NCI-H446 (cell line): ENCODE data around the gene RBM39.
"Not testable (repeated sequence)": the region's sequence is repeated elsewhere in the genome, so short reads cannot be mapped to it uniquely, and the experiment has no call there.

Source experiments
- DNase-seq, 2 experiments: peaks; one replicate each; lab custom pipeline; 2025; lab: John Stamatoyannopoulos, UW

The RBM39 gene

DNA sequence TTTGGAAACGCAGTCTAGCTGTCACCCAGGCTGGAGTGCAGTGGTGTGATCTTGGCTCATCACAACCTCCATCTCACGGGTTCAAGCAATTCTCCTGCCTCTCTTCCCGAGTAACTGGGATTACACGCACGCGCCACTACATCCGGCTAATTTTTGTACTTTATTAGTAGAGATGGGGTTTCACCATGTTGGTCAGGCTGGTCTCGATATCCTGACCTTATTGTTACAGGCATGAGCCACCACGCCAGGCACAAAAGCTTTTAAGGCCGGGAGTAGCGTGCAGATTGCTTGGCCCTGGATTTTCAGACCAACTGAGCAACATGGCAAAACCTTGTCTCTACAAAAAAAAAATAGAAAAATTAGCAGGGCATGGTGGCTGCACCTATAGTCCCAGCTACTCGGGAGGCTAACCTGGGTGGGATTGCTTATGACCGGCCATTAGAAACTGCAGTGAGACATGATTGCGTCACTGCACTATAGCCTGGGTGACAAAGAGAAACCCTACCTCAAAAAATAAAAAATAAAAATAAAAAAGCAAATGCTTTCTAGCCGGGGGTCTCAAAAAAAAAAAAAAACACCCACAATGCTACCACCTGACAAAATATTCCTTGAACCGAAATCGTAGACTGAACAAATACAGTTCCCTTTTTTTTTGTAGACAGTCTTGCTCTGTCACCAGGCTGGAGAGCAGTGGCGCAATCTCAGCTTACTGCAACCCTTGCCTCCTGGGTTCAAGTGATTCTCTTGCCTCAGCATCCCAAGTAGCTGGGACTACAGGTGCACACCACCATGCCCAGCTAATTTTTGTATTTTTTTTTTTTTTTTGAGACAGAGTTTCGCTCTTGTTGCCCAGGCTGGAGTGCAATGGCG is 15.0 kb downstream of the RBM39 start:
- no peak for DNase-seq

DNA sequence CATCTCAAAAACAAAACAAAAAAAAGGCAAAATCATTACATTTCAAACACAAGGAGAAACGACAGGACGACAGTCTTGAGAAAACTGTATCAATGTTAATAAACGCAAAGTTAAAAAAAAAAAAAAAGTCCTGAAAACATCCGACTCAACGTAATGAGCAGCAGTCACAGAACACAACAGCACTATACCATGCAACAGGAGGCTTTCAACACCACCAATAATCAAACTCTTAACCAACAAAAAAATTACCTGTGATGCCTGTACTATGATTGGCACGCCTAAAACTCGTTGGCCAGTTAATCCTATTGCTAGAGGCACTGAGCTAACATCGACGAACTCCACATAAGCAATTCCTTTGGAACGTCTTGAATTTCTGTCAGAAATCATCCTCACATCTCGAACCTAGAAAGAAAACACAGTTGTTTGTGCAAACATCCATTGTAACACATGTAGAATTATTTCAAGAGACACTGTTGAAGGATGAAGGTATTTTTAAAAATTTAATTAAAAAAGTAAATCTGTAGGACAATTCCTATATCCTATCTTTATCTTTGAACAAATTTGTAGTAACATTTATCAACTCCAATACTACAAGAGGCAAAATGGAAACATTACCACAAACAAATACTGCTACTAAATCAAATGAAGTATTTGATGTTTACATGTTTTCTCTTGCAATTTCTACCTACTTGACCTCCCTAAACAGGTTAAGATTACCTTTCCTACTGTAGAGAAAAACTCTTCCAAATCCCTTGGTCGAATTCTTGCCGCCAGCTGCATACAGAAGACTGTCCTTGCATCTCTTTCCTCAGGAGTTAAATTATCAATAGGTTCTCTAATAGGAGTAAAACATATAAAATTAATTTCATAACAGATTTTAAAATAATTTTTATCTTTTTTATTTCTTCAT is 17.5 kb downstream of the RBM39 start:
- no peak for DNase-seq

- not testable (repeated sequence) for DNase-seq
Measured at GRCh38 chr20:35723652-35724320, 18.3 kb downstream of the RBM39 start.

DNA sequence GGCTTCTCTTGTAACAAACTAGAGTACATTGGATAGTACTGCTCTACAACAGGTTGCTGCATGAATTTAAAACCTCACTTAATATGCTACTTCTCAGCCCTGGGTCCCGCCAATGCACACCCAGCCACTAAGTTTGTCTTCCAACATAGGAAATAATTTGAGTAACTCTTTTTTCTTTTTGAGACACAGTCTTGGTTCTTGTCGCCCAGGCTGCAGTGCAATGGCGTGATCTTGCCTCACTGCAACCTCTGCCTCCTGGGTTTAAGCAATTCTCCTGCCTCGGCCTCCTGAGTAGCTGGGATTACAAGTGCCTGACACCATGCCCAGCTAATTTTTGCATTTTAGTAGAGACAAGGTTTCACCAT is 18.8 kb downstream of the RBM39 start:
- DNase-seq = not testable (repeated sequence)

GRCh38 chr20:35721621-35722020 is 20.4 kb downstream of the RBM39 start:
- DNase-seq = no peak

DNA sequence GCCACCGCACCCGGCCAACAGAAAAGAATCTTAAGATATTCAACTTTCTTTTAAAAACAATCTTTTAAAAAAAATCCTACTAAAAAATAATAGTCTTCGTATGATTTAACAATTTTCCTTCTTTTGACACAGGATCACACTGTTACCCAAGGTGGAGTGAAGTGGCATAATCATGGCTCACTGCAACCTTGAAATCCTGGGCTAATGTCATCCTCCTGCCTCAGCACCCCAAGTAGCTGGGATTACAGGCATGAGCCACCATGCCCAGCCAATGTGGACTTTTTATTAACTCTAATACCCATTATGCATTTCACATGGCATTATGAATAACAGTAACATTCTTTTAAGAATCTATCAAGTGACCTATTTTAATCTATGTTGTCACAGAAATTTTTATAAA is 20.8 kb downstream of the RBM39 start:
- DNase-seq = no peak

DNA sequence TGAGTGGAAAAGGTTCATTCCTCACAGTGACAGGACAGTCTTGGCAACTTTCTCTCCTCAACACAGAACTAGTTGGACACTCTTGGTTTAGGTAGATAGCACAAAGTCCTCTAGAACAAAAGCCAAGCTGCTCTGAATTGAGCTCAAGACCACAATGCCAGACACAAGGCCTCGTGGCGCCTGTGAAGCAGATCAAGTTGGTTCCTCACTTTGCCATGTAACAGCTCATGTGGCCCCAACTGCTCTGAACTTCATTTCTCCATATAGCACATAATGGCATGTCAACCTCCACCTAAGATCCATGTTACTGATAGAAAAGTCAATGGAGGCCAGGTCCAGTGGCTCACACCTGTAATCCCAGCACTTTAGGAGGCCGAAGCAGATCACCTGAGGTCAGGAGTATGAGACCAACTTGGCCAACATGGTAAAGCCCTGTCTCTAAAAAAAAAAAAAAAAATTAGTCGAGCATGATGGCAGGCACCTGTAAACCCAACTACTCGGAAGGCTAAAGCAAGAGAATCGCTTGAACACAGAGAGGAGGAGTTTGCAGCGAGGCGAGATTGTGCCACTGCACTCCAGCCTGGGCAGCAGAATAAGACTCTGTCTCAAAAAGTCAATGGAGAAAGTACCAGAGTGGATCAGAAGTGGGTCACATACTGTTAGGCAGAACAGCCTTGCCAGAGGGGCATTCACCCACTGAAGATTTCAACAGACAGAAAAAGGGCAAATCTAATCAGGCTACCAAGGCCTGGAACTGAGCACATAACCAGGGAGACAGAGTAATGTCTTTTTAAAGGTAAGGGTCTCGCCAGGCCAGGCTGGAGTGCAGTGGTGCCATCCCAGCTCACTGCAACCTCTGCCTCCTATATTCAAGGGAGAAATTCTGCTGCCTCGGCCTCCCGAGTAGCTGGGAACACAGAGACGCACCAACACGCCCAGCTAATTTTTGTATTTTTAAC is 21.6 kb downstream of the RBM39 start:
- DNase-seq = no peak

- no peak for DNase-seq
Measured at GRCh38 chr20:35719717-35720116, 22.3 kb downstream of the RBM39 start.

GRCh38 chr20:35718972-35719635 is 23.0 kb downstream of the RBM39 start:
- DNase-seq = no peak

DNA sequence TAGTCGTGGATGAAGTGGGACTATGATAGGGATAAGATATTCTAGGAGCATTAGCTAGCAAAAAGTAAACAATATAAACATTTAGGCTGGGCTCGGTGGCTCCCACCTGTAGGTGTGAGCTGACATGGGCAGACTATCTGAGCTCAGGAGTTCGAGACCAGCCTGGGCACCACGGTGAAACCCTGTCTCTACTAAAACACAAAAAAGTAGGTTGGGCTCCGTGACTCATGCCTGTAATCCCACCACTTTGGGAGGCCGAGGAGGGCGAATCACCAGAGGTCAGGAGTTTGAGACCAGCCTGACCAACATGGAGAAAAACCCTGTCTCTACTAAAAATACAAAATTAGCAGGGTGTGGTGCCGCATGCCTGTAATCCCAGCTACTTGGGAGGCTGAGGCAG is 23.7 kb downstream of the RBM39 start:
- not testable (repeated sequence) for DNase-seq

- no peak for DNase-seq
Measured at GRCh38 chr20:35716330-35716729, 25.7 kb downstream of the RBM39 start.

- no peak for DNase-seq
Measured at GRCh38 chr20:35715652-35716051, 26.4 kb downstream of the RBM39 start.

- no peak for DNase-seq
Measured at GRCh38 chr20:35714127-35714526, 27.9 kb downstream of the RBM39 start.

DNA sequence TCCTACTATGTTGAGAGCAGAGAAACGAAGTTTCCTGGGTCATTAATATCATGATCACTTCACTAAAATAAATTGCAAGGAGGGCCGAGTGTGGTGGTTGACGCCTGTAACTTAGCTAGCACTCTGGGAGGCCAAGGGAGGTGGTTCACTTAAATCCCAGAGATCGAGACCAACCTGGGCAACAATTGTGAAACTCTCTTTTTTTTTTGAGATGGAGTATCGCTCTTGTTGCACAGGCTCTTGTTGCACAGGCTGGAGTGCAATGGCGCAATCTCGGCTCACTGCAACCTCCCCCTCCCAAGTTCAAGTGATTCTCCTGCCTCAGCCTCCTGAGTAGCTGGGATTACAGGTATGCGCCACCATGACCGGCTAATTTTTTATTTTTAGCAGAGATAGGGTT is 28.9 kb downstream of the RBM39 start:
- not testable (repeated sequence) for DNase-seq

DNA sequence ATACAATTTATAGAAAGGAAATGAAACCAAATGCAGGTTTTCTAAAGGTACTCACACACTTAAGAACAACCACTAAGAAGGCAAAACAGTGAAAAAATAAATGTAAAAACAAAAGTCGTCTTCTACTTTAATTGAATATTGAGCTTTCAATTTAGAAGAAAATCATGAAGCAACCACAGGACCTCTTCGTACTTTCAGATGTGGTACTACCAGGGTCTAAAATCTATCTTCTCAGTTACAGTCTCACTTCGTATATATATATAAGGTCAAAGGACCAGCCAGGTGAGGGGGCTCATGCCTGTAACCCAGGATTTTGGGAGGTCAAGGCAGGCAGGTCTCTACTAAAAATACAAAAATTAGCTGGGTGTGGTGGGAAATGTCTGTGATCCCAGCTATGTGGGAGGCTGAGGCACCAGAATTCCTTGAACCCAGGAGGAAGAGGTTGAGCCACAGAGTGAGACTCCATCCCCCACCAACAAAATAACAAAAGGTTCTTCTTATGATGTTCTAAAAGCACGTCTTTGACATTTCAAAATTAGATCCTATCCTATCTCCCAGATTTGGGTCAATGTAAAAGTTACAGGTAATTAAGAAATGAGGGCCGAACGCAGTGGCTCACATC is 30.4 kb downstream of the RBM39 start:
- no peak for DNase-seq

- no peak for DNase-seq
Measured at GRCh38 chr20:35710884-35711587, 31.0 kb downstream of the RBM39 start.

GRCh38 chr20:35710039-35710438 is 32.0 kb downstream of the RBM39 start:
- DNase-seq = no peak

GRCh38 chr20:35709259-35709658 is 32.8 kb downstream of the RBM39 start:
- no peak for DNase-seq

DNA sequence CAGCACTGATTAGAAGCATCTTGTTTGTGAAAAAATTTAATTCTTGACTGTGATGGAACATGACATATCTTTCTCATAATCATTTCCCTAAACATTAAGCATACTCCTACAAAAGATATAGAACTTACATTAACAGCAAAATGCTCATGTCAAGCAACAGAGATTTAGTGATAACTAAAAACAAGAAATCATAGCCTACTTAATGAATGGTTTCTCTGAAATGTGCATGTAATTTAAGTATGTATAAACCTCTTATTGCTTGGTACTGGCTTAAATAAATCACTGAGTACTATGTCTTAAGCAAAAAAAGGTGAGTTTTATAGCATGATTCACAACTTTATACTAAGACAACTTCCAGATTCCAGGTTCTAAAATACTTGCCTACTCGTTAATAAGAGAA is 33.6 kb downstream of the RBM39 start:
- DNase-seq = no peak
